Immature natural killer cell (primary cell): ENCODE results near the gene CMA1. TPM values are rescaled to one million over a fixed set of nuclear protein-coding genes. Genes with fewer than 3 reads are reported as not detected.

ENCODE experiments used
- DNase-seq, 3 donors: peaks; one replicate each; pipeline ENCODE4 v3.0.0; 2022; ENCODE audit warnings: mixed read lengths in 1 of 3
- H3K27ac Mint-ChIP-seq, 6 donors: one replicate each; pipeline ENCODE4 v1.8.0; 2020; ENCODE audit warnings: mixed read lengths in 6 of 6, mild to moderate bottlenecking in 5 of 6, inconsistent platforms in 4 of 6, moderate library complexity in 3 of 6
- H3K27me3 Mint-ChIP-seq, 3 donors: one replicate each; pipeline ENCODE4 v1.8.0; 2020 to 2021; ENCODE audit warnings: low read depth in 3 of 3, mild to moderate bottlenecking in 3 of 3, mixed read lengths in 3 of 3, moderate library complexity in 3 of 3, inconsistent platforms in 1 of 3
- H3K36me3 Mint-ChIP-seq, 3 donors: one replicate each; pipeline ENCODE4 v1.8.0; 2020; ENCODE audit warnings: mixed read lengths in 3 of 3, inconsistent platforms in 2 of 3, mild to moderate bottlenecking in 2 of 3
- H3K4me1 Mint-ChIP-seq, 2 donors: one replicate each; pipeline ENCODE4 v1.8.0; 2020; ENCODE audit warnings: inconsistent platforms in 2 of 2, mild to moderate bottlenecking in 2 of 2, mixed read lengths in 2 of 2, moderate library complexity in 1 of 2
- H3K4me3 Mint-ChIP-seq, 5 donors: one replicate each; pipeline ENCODE4 v1.8.0; 2020; ENCODE audit warnings: mild to moderate bottlenecking in 5 of 5, mixed read lengths in 5 of 5, inconsistent platforms in 3 of 5, moderate library complexity in 3 of 5
- H3K9me3 Mint-ChIP-seq, 6 donors: one replicate each; pipeline ENCODE4 v1.8.0; 2020; ENCODE audit warnings: mild to moderate bottlenecking in 6 of 6, mixed read lengths in 6 of 6, inconsistent platforms in 4 of 6, moderate library complexity in 3 of 6
- polyA plus RNA-seq, 3 donors: library from polyadenylated mRNA; unstranded; fragments of 300-500 nt; fragmentation: Illumina TruSeq; gene quantifications; one replicate each; pipeline ENCODE4 v1.2.3, GENCODE V29; 2021

The CMA1 gene
- polyA plus RNA-seq, 3 donors from 2014 or later = not detected

DNA sequence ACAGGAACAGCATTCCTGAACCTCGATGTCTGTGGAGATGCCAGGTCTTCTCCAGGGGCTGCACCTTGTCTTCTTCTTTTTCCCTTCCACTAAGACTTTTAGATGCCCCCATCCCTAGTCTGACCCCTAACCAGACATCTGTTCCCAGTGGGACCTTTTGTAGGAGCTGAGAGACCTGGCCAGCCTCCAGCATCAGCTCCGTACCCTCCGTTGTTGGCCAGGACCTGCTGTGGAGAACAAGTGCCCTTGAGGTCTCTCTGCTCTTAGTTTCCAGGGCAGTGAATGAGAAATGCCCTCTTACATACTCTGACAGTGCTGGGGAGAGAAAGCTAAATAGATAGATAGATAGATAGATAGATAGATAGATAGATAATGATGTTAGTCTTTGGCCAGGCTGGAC, 48.7 kb downstream of the CMA1 start:
- Mint-ChIP-seq H3K4me3 (no peak overlapping the region), H3K9me3 (no peaks in the 10 kb centered on the region), H3K36me3 (peaks cover 0 to 19% (median 3%) of the 10 kb centered on the region in 3 donors), H3K4me1 (peaks cover 3 to 17% of the 10 kb centered on the region in 2 donors), H3K27me3 (peaks cover 0 to 2% (median 0%) of the 10 kb centered on the region in 3 donors), H3K27ac (no peak overlapping the region)
- DNase-seq = no peak

DNA sequence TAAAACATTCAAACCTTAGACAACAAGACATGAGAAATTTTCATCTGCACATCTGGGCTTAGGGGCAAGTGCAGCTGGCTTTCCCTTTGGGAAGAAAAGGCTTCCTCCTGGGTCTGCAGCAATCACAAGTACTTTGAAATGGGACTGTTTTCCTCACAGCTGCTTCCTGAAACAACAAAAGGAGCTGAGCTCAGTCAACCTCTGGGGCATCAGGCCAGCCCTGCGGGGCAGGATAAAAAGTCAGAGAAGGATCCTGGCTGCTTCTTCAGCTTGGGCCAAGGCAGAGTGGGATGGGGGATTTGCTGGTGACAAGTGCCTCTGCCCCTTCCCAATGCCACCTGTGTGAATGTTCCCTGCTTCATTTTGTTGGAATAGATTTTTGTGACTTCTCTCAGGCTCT, 49.3 kb downstream of the CMA1 start:
- peaks cover 0 to 2% (median 0%) of the 10 kb centered on the region in 3 donors for H3K27me3 Mint-ChIP-seq
- peaks cover 0 to 2% (median 0%) of the 10 kb centered on the region in 6 donors for H3K9me3 Mint-ChIP-seq
- peaks cover 0 to 25% (median 8%) of the 10 kb centered on the region in 3 donors for H3K36me3 Mint-ChIP-seq
- DNase-seq = no peak
- H3K27ac Mint-ChIP-seq = no peak overlapping the region
- H3K4me1 Mint-ChIP-seq = peaks cover 3 to 12% of the 10 kb centered on the region in 2 donors
- no peak overlapping the region for H3K4me3 Mint-ChIP-seq

DNA sequence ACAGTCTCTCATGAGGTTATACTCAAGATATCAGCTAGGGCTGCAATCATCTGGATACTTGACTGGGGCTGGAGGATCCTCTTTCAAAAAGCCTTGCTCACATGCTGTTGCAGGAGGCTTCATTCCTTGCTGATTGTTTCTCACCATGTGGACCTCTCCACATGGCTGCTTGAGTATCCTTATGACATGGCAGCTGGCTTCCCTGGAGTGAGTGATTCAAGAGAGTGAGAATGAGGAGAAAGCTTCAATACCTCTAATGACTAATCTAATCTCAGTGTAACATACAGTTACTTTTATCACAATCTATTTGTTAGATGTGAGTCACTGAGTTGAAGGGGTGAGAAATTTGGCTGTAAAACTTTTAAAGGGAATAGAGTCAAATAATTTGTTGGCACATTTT, 51.1 kb downstream of the CMA1 start:
- H3K9me3 Mint-ChIP-seq = peaks cover 0 to 2% (median 0%) of the 10 kb centered on the region in 6 donors
- H3K4me1 Mint-ChIP-seq = peaks cover 3 to 9% of the 10 kb centered on the region in 2 donors
- no peak overlapping the region for H3K4me3 Mint-ChIP-seq
- peaks cover 0 to 2% (median 0%) of the 10 kb centered on the region in 3 donors for H3K27me3 Mint-ChIP-seq
- H3K27ac Mint-ChIP-seq = no peak overlapping the region
- H3K36me3 Mint-ChIP-seq = peaks cover 0 to 30% (median 14%) of the 10 kb centered on the region in 3 donors
- no peak for DNase-seq

Other genes starting within 250 kb of the CMA1 start
- gene TGM1, start 245.1 kb downstream of the CMA1 start, polyA plus RNA-seq = under 1 TPM in 1 of 3 donors, not detected in 2; 0.41 TPM
- gene RABGGTA, start 236.7 kb downstream of the CMA1 start, polyA plus RNA-seq = 10 to 100 TPM; 23.3 to 52.0 (median 38.6) TPM
- 10 to 100 TPM; 31.4 to 35.9 (median 31.7) TPM for gene DHRS1, start 208.5 kb downstream of the CMA1 start, polyA plus RNA-seq
- 1 to 10 TPM in 2 of 3 donors, not detected in 1; 1.4 to 2.4 TPM for gene NOP9, start 208.4 kb downstream of the CMA1 start, polyA plus RNA-seq
- 10 to 100 TPM; 31.6 to 81.9 (median 52.1) TPM for gene CIDEB, start 200.3 kb downstream of the CMA1 start, polyA plus RNA-seq
- 1 to 10 TPM; 2.1 to 4.9 (median 3.9) TPM for gene LTB4R2, start 198.1 kb downstream of the CMA1 start, polyA plus RNA-seq
- gene LTB4R, start 196.8 kb downstream of the CMA1 start, polyA plus RNA-seq = 10 to 100 TPM; 12.4 to 13.7 (median 12.7) TPM
- gene ADCY4, start 173.2 kb downstream of the CMA1 start, polyA plus RNA-seq = under 1 TPM in 2 of 3 donors, not detected in 1; 0.31 to 0.52 TPM
- gene RIPK3, start 168.3 kb downstream of the CMA1 start, polyA plus RNA-seq = 10 to 100 TPM; 13.5 to 21.4 (median 16.0) TPM
- not detected for gene NFATC4, start 140.1 kb downstream of the CMA1 start, polyA plus RNA-seq
- under 1 TPM in 2 of 3 donors, not detected in 1; 0.18 TPM for gene NYNRIN, start 109.3 kb downstream of the CMA1 start, polyA plus RNA-seq
- not detected for gene CBLN3, start 78.6 kb downstream of the CMA1 start, polyA plus RNA-seq
- 10 to 100 TPM; 12.5 to 28.0 (median 25.6) TPM for gene KHNYN, start 78.3 kb downstream of the CMA1 start, polyA plus RNA-seq
- gene SDR39U1, start 65.5 kb downstream of the CMA1 start, polyA plus RNA-seq = 10 to 100 TPM; 62.2 to 91.2 (median 82.6) TPM
- gene CTSG, start 68.0 kb upstream of the CMA1 start, polyA plus RNA-seq = under 1 TPM in 1 of 3 donors, not detected in 2; 0.24 TPM
- 1,000 to 10,000 TPM in 2 of 3 donors, 100 to 1,000 TPM in 1; 981 to 1,459 (median 1,297) TPM for gene GZMH, start 101.4 kb upstream of the CMA1 start, polyA plus RNA-seq
- 1,000 to 10,000 TPM; 2,800 to 4,930 (median 2,869) TPM for gene GZMB, start 125.9 kb upstream of the CMA1 start, polyA plus RNA-seq